Common myeloid progenitor, CD34-positive (primary cell): ENCODE measurements around the gene SLC6A9.

Experiments
- CTCF ChIA-PET: fragments of 350-600 bp; sonication (Branson Sonifier 250); formaldehyde crosslinking; loops from one replicate; lab custom pipeline; 2021; ENCODE audit warnings: antibody characterized with exemption; lab: Charles Lee
- POLR2A ChIA-PET: fragments of 350-600 bp; sonication (Branson Sonifier 250); formaldehyde crosslinking; loops from one replicate; lab custom pipeline; 2021; ENCODE audit warnings: antibody characterized with exemption; lab: Charles Lee
- DNase-seq, 3 donors: peaks; one replicate each; pipeline versions ENCODE4 v3.0.0 to v3.0.0-alpha.2; 2013
- H3K27ac ChIP-seq, 2 experiments: 1 replicate in 1 of 2; 2 replicates in 1 of 2; pipeline ENCODE4 v1.7.0; 2013; ENCODE audit warnings: inconsistent platforms in 2 of 2, low read length in 2 of 2, mild to moderate bottlenecking in 2 of 2, low read depth in 1 of 2, moderate library complexity in 1 of 2; ENCODE audit not compliant: severe bottlenecking in 2 of 2, insufficient read depth in 1 of 2, poor library complexity in 1 of 2
- H3K27me3 ChIP-seq, 5 experiments: replicated peaks in 2 of 5; 1 replicate in 3 of 5; 2 replicates in 2 of 5; pipeline versions ENCODE4 v1.6.1 to v1.7.0; 2013; ENCODE audit warnings: low read length in 4 of 5, mild to moderate bottlenecking in 2 of 5, moderate library complexity in 2 of 5, inconsistent platforms in 1 of 5; ENCODE audit not compliant: insufficient read depth in 5 of 5, control insufficient read depth in 4 of 5
- H3K36me3 ChIP-seq, 4 experiments: 1 replicate in 2 of 4; 2 replicates in 2 of 4; pipeline versions ENCODE4 v1.6.1 to v1.7.0; 2013; ENCODE audit warnings: low read length in 3 of 4, control low read depth in 1 of 4, mild to moderate bottlenecking in 1 of 4; ENCODE audit not compliant: control insufficient read depth in 4 of 4, insufficient read depth in 4 of 4
- H3K4me1 ChIP-seq, 4 experiments: 1 replicate in 3 of 4; 2 replicates in 1 of 4; pipeline versions ENCODE4 v1.6.1 to v1.7.1; 2013; ENCODE audit warnings: low read length in 3 of 4, mild to moderate bottlenecking in 3 of 4, control low read depth in 1 of 4, inconsistent platforms in 1 of 4, moderate library complexity in 1 of 4; ENCODE audit not compliant: control insufficient read depth in 4 of 4, insufficient read depth in 4 of 4; ENCODE audit errors: control extremely low read depth in 1 of 4
- H3K4me3 ChIP-seq, 7 experiments: 1 replicate in 4 of 7; 2 replicates in 3 of 7; pipeline versions ENCODE4 v1.5.1 to v1.7.0; 2013; ENCODE audit warnings: mild to moderate bottlenecking in 7 of 7, low read length in 6 of 7, moderate library complexity in 6 of 7, inconsistent platforms in 2 of 7, low read depth in 2 of 7, control low read depth in 1 of 7; ENCODE audit not compliant: insufficient read depth in 4 of 7, control insufficient read depth in 1 of 7; ENCODE audit errors: extremely low read depth in 1 of 7
- H3K9me3 ChIP-seq, 5 experiments: 1 replicate in 4 of 5; 2 replicates in 1 of 5; pipeline versions ENCODE4 v1.6.1 to v1.7.1; 2013; ENCODE audit warnings: low read length in 4 of 5, mild to moderate bottlenecking in 2 of 5, inconsistent platforms in 1 of 5, low read depth in 1 of 5, moderate library complexity in 1 of 5; ENCODE audit not compliant: control insufficient read depth in 4 of 5, insufficient read depth in 2 of 5; ENCODE audit errors: control extremely low read depth in 1 of 5
- WGBS: methylation state at CpG from one replicate; pipeline ENCODE4 v1.1.5; 2013; ENCODE audit not compliant: insufficient coverage; 5-methylcytosine and 5-hydroxymethylcytosine counted together

SLC6A9 gene

GRCh38 chr1:44021581-44022321 lies 9.5 kb downstream of the SLC6A9 start:
- WGBS: 96% methylated on average over 10 of the region's 10 CpGs
- DNase-seq: no peak
- no peaks in the 10 kb centered on the region for H3K36me3 ChIP-seq
- H3K4me3 ChIP-seq: no peak overlapping the region
- no peaks in the 10 kb centered on the region for H3K9me3 ChIP-seq
- POLR2A ChIA-PET: no interaction called here
- no peak overlapping the region for H3K27ac ChIP-seq
- no peaks in the 10 kb centered on the region for H3K27me3 ChIP-seq
- CTCF ChIA-PET: interaction anchor here (1.1 to 7.2 kb wide), 4 partner anchors 10 to 24 kb away, joined by 3 to 43 read pairs (median 21); partner anchors contain the start of gene SLC6A9
- no peaks in the 10 kb centered on the region for H3K4me1 ChIP-seq

- no peaks in the 10 kb centered on the region for H3K4me1 ChIP-seq
- no peaks in the 10 kb centered on the region for H3K27me3 ChIP-seq
- POLR2A ChIA-PET: no interaction called here
- CTCF ChIA-PET: interaction anchor here (1.1 to 7.2 kb wide), 4 partner anchors 10 to 25 kb away, joined by 3 to 43 read pairs (median 21); partner anchors contain the start of gene SLC6A9
- no peak overlapping the region for H3K27ac ChIP-seq
- H3K36me3 ChIP-seq: no peaks in the 10 kb centered on the region
- WGBS: 100% methylated on average over 4 of the region's 8 CpGs
- no peaks in the 10 kb centered on the region for H3K9me3 ChIP-seq
- no peak for DNase-seq
- H3K4me3 ChIP-seq: no peak overlapping the region
Observed at GRCh38 chr1:44021156-44021555, 10.1 kb downstream of the SLC6A9 start.

DNA sequence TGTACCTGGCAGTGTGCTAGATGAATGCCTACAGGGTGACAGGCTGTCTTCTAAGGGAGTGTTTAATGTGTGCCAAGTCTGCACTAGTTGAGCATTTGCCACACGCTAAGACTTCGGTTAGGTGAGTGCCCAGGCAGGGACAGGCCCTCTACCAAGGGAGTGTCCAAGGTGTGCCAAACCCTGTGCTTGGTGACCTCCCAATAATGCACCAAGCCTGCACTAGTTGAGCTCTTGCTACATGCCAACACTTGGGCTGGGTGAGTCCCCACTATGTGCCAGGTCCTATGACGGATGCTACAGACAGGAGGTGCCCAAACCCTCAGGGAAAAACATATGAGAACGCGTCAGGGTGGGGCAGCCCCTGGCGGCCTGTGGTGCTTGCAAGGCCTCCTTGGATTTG lies 10.8 kb downstream of the SLC6A9 start:
- Histone ChIP-seq H3K9me3 (no peaks in the 10 kb centered on the region), H3K36me3 (no peaks in the 10 kb centered on the region), H3K27me3 (no peaks in the 10 kb centered on the region), H3K27ac (no peak overlapping the region), H3K4me3 (no peak overlapping the region), H3K4me1 (no peaks in the 10 kb centered on the region)
- 78% methylated on average over 6 of the region's 6 CpGs for WGBS
- CTCF ChIA-PET: interaction anchor here (1.1 to 7.2 kb wide), 3 partner anchors 11 to 15 kb away, joined by 3 to 43 read pairs (median 38); partner anchors contain the start of gene SLC6A9
- POLR2A ChIA-PET: no interaction called here
- no peak for DNase-seq

- no peaks in the 10 kb centered on the region for H3K27me3 ChIP-seq
- WGBS: 98% methylated on average over 7 of the region's 13 CpGs
- H3K9me3 ChIP-seq: no peaks in the 10 kb centered on the region
- no peak overlapping the region for H3K4me3 ChIP-seq
- H3K27ac ChIP-seq: no peak overlapping the region
- ChIA-PET CTCF (interaction anchor here (6.7 to 7.2 kb wide), 3 partner anchors 14 to 16 kb away, joined by 38 to 51 read pairs (median 43); no protein-coding TSS in a partner anchor), POLR2A (no interaction called here)
- no peak for DNase-seq
- H3K36me3 ChIP-seq: no peaks in the 10 kb centered on the region
- peaks cover 0 to 3% (median under 1%) of the 10 kb centered on the region in 4 experiments for H3K4me1 ChIP-seq
Observed at GRCh38 chr1:44019466-44019948, 11.8 kb downstream of the SLC6A9 start.

DNA sequence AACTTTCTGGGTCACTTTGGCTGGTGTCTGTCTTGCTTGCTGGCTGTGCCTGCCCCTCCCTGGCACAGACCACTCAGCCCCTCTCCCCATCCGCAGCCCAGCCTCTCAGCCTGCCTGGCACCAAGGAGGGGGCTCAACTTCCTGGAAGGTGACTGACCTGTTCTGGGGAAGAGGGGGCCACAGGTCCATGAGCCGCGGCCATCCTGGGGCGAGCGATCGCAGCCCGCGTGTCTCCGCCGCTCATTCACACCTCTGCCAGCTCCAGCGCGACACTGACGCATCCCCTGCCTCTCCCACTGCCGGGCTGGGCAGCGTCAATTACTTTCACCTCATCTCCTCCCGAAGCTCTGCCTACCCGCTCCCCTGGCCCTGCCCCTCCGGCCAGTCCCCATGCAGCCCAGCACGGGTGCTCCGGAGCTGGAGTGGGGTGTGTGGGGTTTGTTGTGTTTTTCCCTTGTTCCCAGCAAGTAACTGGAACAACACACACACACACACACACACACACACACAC lies 14.3 kb downstream of the SLC6A9 start:
- WGBS: 99% methylated on average over 11 of the region's 20 CpGs
- Histone ChIP-seq H3K9me3 (no peaks in the 10 kb centered on the region), H3K27ac (no peak overlapping the region), H3K27me3 (no peaks in the 10 kb centered on the region), H3K4me3 (no peak overlapping the region), H3K36me3 (no peaks in the 10 kb centered on the region), H3K4me1 (peaks cover 0 to 25% (median 23%) of the 10 kb centered on the region in 4 experiments)
- ChIA-PET POLR2A (no interaction called here), CTCF (interaction anchor here (1.0 to 7.2 kb wide), 4 partner anchors 12 to 26 kb away, joined by 4 to 51 read pairs (median 22); no protein-coding TSS in a partner anchor)
- no peak for DNase-seq

- 95% methylated on average over 15 of the region's 20 CpGs for WGBS
- Histone ChIP-seq H3K36me3 (no peaks in the 10 kb centered on the region), H3K4me1 (peaks cover 0 to 30% (median 23%) of the 10 kb centered on the region in 4 experiments), H3K9me3 (no peaks in the 10 kb centered on the region), H3K27me3 (no peaks in the 10 kb centered on the region), H3K27ac (no peak overlapping the region), H3K4me3 (no peak overlapping the region)
- DNase-seq: no peak
- ChIA-PET POLR2A (no interaction called here), CTCF (interaction anchor here (1.0 to 7.2 kb wide), 5 partner anchors 11 to 26 kb away, joined by 4 to 51 read pairs (median 38); no protein-coding TSS in a partner anchor)
Observed at GRCh38 chr1:44016041-44016889, 15.0 kb downstream of the SLC6A9 start.
